Prostate gland (tissue), 2 donors: Measurements from ENCODE around the gene SPECC1. TPM values are rescaled to one million over a fixed set of nuclear protein-coding genes. Genes with fewer than 3 reads are reported as not detected.
"Not testable (repeated sequence)": the region's sequence is repeated elsewhere in the genome, so short reads cannot be mapped to it uniquely, and the experiment has no call there.

Experiments used
- DNase-seq: peaks from one replicate; pipeline ENCODE4 v3.0.0-alpha.2; 2019; ENCODE audit warnings: low spot score
- H3K27ac ChIP-seq, 2 donors: fragments of 200-600 bp; sonication (generic); 2 replicates each; pipeline ENCODE4 v1.5.1; 2017 to 2019
- H3K27me3 ChIP-seq: fragments of 200-600 bp; sonication (generic); replicated peaks from 2 replicates; pipeline ENCODE4 v1.5.1; 2019; ENCODE audit not compliant: insufficient read depth
- H3K36me3 ChIP-seq, 2 donors: fragments of 200-600 bp; sonication (generic); 1 replicate in 1 of 2; 2 replicates in 1 of 2; pipeline versions ENCODE4 v1.5.1 to v1.8.1; 2017 to 2019
- H3K4me1 ChIP-seq: fragments of 200-600 bp; sonication (generic); replicated peaks from 2 replicates; pipeline ENCODE4 v1.5.1; 2019
- H3K4me3 ChIP-seq, 2 donors: fragments of 200-600 bp; sonication (generic); 2 replicates each; pipeline ENCODE4 v1.5.1; 2017 to 2019
- H3K9me3 ChIP-seq: fragments of 200-600 bp; sonication (generic); 2 replicates; pipeline ENCODE4 v1.5.1; 2017
- CTCF ChIP-seq, 4 experiments: fragments of 200-600 bp in 2 of 4; fragments of 450-650 bp in 2 of 4; sonication (generic) in 2 of 4; IDR thresholded peaks; 1 replicate in 3 of 4; 2 replicates in 1 of 4; pipeline ENCODE4 v1.5.1; 2016 to 2019; ENCODE audit warnings: antibody characterized with exemption in 4 of 4, mild to moderate bottlenecking in 2 of 4, moderate library complexity in 2 of 4
- POLR2A ChIP-seq: fragments of 450-650 bp; IDR thresholded peaks from one replicate; pipeline ENCODE4 v1.6.1; 2016; ENCODE audit warnings: antibody characterized with exemption, mild to moderate bottlenecking
- POLR2AphosphoS5 ChIP-seq: sonication (generic); formaldehyde crosslinking; IDR thresholded peaks from one replicate; pipeline ENCODE4 v1.6.1; 2017; ENCODE audit warnings: antibody characterized with exemption
- WGBS: methylation state at CpG from one replicate; pipeline ENCODE4 v1.1.5; 2018; 5-methylcytosine and 5-hydroxymethylcytosine counted together
- intact Hi-C: fragments of 100-400 bp; cut with DNase I; formaldehyde crosslinking; loops from one replicate; pipeline ENCODE4 v1.14.2; 2022
- total RNA-seq, 2 donors: library from RNA; depleted of rRNA; stranded (reverse); fragments of >200 nt; gene quantifications; one replicate each; pipeline ENCODE4 v1.1.0, GENCODE V29; 2016

SPECC1 gene
- total RNA-seq, 2 donors from 2014 or later: 29.7 to 85.5 TPM

- no peaks in the 10 kb centered on the region for H3K27me3 ChIP-seq
- H3K36me3 ChIP-seq: no peaks in the 10 kb centered on the region
- H3K4me1 ChIP-seq: no peaks in the 10 kb centered on the region
- TF ChIP-seq POLR2AphosphoS5: no peak
- TF ChIP-seq POLR2A: no peak
- TF ChIP-seq CTCF (IDR thresholded peaks at IDR 0.05): no peak
- intact Hi-C loops: no loop called here
- no peaks in the 10 kb centered on the region for H3K9me3 ChIP-seq
- WGBS: 88% methylated on average over 3 of the region's 3 CpGs
- no peak overlapping the region for H3K27ac ChIP-seq
- no peak for DNase-seq
- H3K4me3 ChIP-seq: no peak overlapping the region
Measured at GRCh38 chr17:20028443-20028842, 19.3 kb downstream of the SPECC1 start.

- no peak for DNase-seq
- WGBS: 96% methylated on average over 7 of the region's 7 CpGs
- Histone ChIP-seq H3K9me3 (no peaks in the 10 kb centered on the region), H3K27me3 (no peaks in the 10 kb centered on the region), H3K4me3 (no peak overlapping the region), H3K36me3 (no peaks in the 10 kb centered on the region), H3K4me1 (no peaks in the 10 kb centered on the region), H3K27ac (no peak overlapping the region)
- intact Hi-C loops: no loop called here
- no peak for TF ChIP-seq POLR2AphosphoS5
Measured at GRCh38 chr17:20032636-20033035, 23.5 kb downstream of the SPECC1 start.

GRCh38 chr17:20033415-20033814 lies 24.3 kb downstream of the SPECC1 start:
- no peak overlapping the region for H3K4me3 ChIP-seq

GRCh38 chr17:20035501-20035900 lies 26.3 kb downstream of the SPECC1 start:
- Histone ChIP-seq H3K4me3 (no peak overlapping the region), H3K36me3 (no peaks in the 10 kb centered on the region), H3K4me1 (no peaks in the 10 kb centered on the region), H3K9me3 (no peaks in the 10 kb centered on the region), H3K27me3 (no peaks in the 10 kb centered on the region), H3K27ac (no peak overlapping the region)
- no peak for TF ChIP-seq POLR2A
- no peak for TF ChIP-seq POLR2AphosphoS5
- TF ChIP-seq CTCF (IDR thresholded peaks at IDR 0.05): no peak
- DNase-seq: no peak
- intact Hi-C loops: no loop called here
- WGBS: 98% methylated on average over 3 of the region's 3 CpGs

More at GRCh38 chr17:20033415-20033814, 24.3 kb downstream of the SPECC1 start:
- no peaks in the 10 kb centered on the region for H3K4me1 ChIP-seq
- 87% methylated on average over 3 of the region's 3 CpGs for WGBS
- no peak overlapping the region for H3K27ac ChIP-seq
- H3K9me3 ChIP-seq: no peaks in the 10 kb centered on the region
- DNase-seq: no peak
- intact Hi-C loops: no loop called here
- TF ChIP-seq POLR2A: no peak
- no peaks in the 10 kb centered on the region for H3K27me3 ChIP-seq
- no peaks in the 10 kb centered on the region for H3K36me3 ChIP-seq

GRCh38 chr17:20037286-20037685 lies 28.1 kb downstream of the SPECC1 start:
- H3K4me3 ChIP-seq, H3K27me3 ChIP-seq, H3K9me3 ChIP-seq, intact Hi-C loops, H3K4me1 ChIP-seq, DNase-seq, H3K27ac ChIP-seq, H3K36me3 ChIP-seq: not testable (repeated sequence)
- 69% methylated on average over 1 of the region's 1 CpG for WGBS

GRCh38 chr17:20039037-20039436 lies 29.9 kb downstream of the SPECC1 start:
- no peak overlapping the region for H3K27ac ChIP-seq
- 72% methylated on average over 2 of the region's 2 CpGs for WGBS
- no peak for DNase-seq
- no peaks in the 10 kb centered on the region for H3K27me3 ChIP-seq
- H3K4me3 ChIP-seq: no peak overlapping the region
- H3K9me3 ChIP-seq: no peaks in the 10 kb centered on the region
- intact Hi-C loops: no loop called here
- no peaks in the 10 kb centered on the region for H3K4me1 ChIP-seq
- no peaks in the 10 kb centered on the region for H3K36me3 ChIP-seq
- no peak for TF ChIP-seq POLR2AphosphoS5
- TF ChIP-seq CTCF (IDR thresholded peaks at IDR 0.05): no peak
- TF ChIP-seq POLR2A: no peak
